Ascending aorta (tissue), 2 donors: ENCODE results near the gene DNAJA4. TPM values are rescaled to one million over a fixed set of nuclear protein-coding genes. Genes with fewer than 3 reads are reported as not detected.

ENCODE experiments used
- DNase-seq, 2 donors: peaks; one replicate each; pipeline ENCODE4 v3.0.0-alpha.2; 2019; ENCODE audit warnings: low spot score in 2 of 2
- H3K27ac ChIP-seq, 2 donors: fragments of 200-600 bp; sonication (generic); one replicate each; pipeline ENCODE4 v1.5.1; 2016 to 2017; ENCODE audit warnings: mild to moderate bottlenecking in 1 of 2
- H3K27me3 ChIP-seq: fragments of 200-600 bp; sonication (generic); one replicate; pipeline ENCODE4 v1.5.1; 2017
- H3K36me3 ChIP-seq, 2 donors: fragments of 200-600 bp; sonication (generic); one replicate each; pipeline ENCODE4 v1.5.1; 2016
- H3K4me1 ChIP-seq, 2 donors: fragments of 200-600 bp; sonication (generic); one replicate each; pipeline ENCODE4 v1.5.1; 2016 to 2017; ENCODE audit warnings: mild to moderate bottlenecking in 1 of 2
- H3K4me3 ChIP-seq, 2 donors: fragments of 200-600 bp; sonication (generic); one replicate each; pipeline ENCODE4 v1.5.1; 2016 to 2017; ENCODE audit warnings: mild to moderate bottlenecking in 1 of 2
- H3K9me3 ChIP-seq, 2 donors: fragments of 200-600 bp; sonication (generic); one replicate each; pipeline ENCODE4 v1.5.1; 2016
- CTCF ChIP-seq, 3 experiments: fragments of 200-600 bp in 2 of 3; fragments of 450-650 bp in 1 of 3; sonication (generic) in 2 of 3; IDR thresholded peaks; one replicate each; pipeline ENCODE4 v1.5.1; 2016 to 2019; ENCODE audit warnings: antibody characterized with exemption in 3 of 3, mild to moderate bottlenecking in 1 of 3, moderate library complexity in 1 of 3
- intact Hi-C: fragments of 100-400 bp; cut with DNase I; formaldehyde crosslinking; loops from one replicate; pipeline ENCODE4 v1.15.1; 2023
- total RNA-seq: library from RNA; depleted of rRNA; stranded (reverse); fragments of >200 nt; gene quantifications from one replicate; pipeline ENCODE4 v1.1.0, GENCODE V29; 2016

DNAJA4 gene
- total RNA-seq: 3.5 TPM

- no peaks in the 10 kb centered on the region for H3K27me3 ChIP-seq
- TF ChIP-seq CTCF (IDR thresholded peaks at IDR 0.05): peak in 1 of 3 experiments; percentile 28
- DNase-seq: peak in 1 of 2 donors; percentile 78
- H3K9me3 ChIP-seq: no peaks in the 10 kb centered on the region
- H3K4me3 ChIP-seq: peak within 1 kb of the TSS; percentile 61 to 92
- peaks cover 8 to 10% of the 10 kb centered on the region in 2 donors for H3K4me1 ChIP-seq
- H3K36me3 ChIP-seq: no peaks in the 10 kb centered on the region
- intact Hi-C loops: loop anchor here (1.0 to 5.0 kb wide), 3 partner anchors 35 to 173 kb away; partner anchors contain the start of genes IDH3A, IREB2 and SKIC8
- H3K27ac ChIP-seq: peak within 1 kb of the TSS; percentile 44 to 75
Measured at GRCh38 chr15:78264304-78265136, at the start of gene DNAJA4. Gene DNAJA4, plus strand, starts transcription at chr15:78264562. Its CDS starts 202 bp downstream, at chr15:78264764.

- no peaks in the 10 kb centered on the region for H3K9me3 ChIP-seq
- no peaks in the 10 kb centered on the region for H3K4me1 ChIP-seq
- no peak for DNase-seq
- H3K4me3 ChIP-seq: no peak overlapping the region
- no peaks in the 10 kb centered on the region for H3K27me3 ChIP-seq
- no peak overlapping the region for H3K27ac ChIP-seq
- intact Hi-C loops: no loop called here
- TF ChIP-seq CTCF (IDR thresholded peaks at IDR 0.05): no peak
- H3K36me3 ChIP-seq: no peaks in the 10 kb centered on the region
Measured at GRCh38 chr15:78216276-78217104, 47.9 kb upstream of the DNAJA4 start.

DNA sequence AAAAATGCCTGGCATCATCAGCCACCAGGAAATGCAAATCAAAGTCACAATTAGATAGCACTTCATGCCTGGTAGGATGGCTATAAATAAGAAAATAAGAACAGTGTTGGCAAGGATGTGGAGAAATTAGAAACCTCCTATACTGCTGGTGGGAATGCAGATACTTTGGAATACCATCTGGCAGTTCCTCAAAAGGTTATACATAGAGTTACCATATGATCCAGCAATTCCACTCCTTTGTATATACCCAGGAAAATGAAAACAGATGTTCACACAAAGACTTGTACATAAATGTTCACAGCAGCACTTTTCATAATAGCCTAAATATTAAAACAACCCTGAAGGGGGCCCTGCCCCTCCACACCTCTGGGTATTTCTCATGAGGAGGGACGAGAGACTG, 43.6 kb upstream of the DNAJA4 start:
- H3K9me3 ChIP-seq: no peaks in the 10 kb centered on the region
- H3K36me3 ChIP-seq: no peaks in the 10 kb centered on the region
- no peaks in the 10 kb centered on the region for H3K4me1 ChIP-seq
- H3K4me3 ChIP-seq: no peak overlapping the region
- no peak overlapping the region for H3K27ac ChIP-seq
- TF ChIP-seq CTCF (IDR thresholded peaks at IDR 0.05): no peak
- DNase-seq: no peak
- no peaks in the 10 kb centered on the region for H3K27me3 ChIP-seq
- intact Hi-C loops: no loop called here

DNA sequence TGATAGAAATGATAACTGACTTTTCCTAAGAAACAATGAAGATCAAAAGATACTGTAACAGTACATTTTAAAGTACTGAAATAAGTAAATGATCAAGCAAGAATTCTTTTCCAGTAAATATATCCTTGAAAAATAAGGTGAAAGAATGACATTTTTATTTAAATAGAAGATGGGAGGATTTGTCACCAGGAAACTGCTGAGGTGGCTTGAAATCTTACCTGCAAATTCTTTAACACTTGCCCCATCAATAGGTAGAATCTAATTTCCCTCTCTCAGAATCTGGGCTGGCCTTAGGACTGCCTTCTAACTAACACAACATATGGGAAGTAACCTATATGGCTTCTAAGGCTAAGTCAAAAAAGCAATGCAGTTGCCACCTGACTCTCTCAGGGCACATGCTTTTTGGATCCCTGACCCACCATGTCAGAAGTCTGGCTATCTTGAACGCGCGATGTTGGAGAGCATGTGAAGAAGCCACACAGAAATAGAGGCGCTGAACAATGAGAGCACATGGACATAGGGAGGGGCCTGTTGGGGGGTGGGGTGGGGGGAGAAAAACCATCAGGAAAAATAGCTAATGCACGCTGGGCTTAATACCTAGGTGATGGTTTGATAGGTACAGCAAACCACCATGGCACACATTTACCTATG, 41.5 kb upstream of the DNAJA4 start:
- Histone ChIP-seq H3K36me3 (no peaks in the 10 kb centered on the region), H3K27me3 (no peaks in the 10 kb centered on the region), H3K4me1 (no peaks in the 10 kb centered on the region), H3K4me3 (no peak overlapping the region), H3K9me3 (no peaks in the 10 kb centered on the region), H3K27ac (no peak overlapping the region)
- no peak for TF ChIP-seq CTCF (IDR thresholded peaks at IDR 0.05)
- no peak for DNase-seq
- intact Hi-C loops: no loop called here

DNA sequence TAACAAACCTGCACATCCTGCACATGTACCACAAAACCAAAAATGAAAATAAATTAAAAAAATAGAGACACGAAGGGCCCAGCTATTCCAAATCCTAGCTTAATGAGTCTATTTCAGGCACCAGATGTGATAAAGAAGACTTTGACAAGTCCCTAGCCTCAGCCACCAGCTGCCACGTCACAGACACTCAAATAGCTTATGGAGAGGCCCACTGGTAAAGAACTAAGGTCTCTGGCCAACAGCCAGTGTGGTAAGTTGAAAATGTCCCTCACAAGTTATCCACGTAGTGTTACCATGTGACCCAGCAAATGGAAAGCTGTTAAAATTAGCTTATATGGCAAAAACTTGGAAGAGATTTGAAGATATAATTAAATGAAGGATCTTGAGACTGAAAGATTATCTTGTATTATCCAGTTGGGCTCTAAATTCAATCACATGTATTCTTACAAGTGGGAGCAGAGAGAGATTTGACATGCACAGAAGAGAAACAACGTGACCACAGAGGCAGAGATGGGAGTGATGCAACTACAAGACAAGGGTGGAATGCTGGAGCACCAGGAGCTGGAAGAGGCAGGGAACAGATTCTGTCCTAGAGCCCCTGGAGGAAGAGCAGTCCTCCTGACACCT, 40.9 kb upstream of the DNAJA4 start:
- Histone ChIP-seq H3K36me3 (no peaks in the 10 kb centered on the region), H3K27me3 (no peaks in the 10 kb centered on the region), H3K27ac (no peak overlapping the region), H3K9me3 (no peaks in the 10 kb centered on the region), H3K4me1 (no peaks in the 10 kb centered on the region), H3K4me3 (no peak overlapping the region)
- DNase-seq: no peak
- no peak for TF ChIP-seq CTCF (IDR thresholded peaks at IDR 0.05)
- intact Hi-C loops: no loop called here
